HG03064 (cell line): ENCODE data around the gene KRT86.

Experiments used
- ATAC-seq: cut with Tn5 transposase; IDR thresholded peaks from one replicate; pipeline ENCODE4 v1.9.1; 2021; ENCODE audit warnings: low read depth; ENCODE audit not compliant: unreplicated experiment

KRT86 gene

DNA sequence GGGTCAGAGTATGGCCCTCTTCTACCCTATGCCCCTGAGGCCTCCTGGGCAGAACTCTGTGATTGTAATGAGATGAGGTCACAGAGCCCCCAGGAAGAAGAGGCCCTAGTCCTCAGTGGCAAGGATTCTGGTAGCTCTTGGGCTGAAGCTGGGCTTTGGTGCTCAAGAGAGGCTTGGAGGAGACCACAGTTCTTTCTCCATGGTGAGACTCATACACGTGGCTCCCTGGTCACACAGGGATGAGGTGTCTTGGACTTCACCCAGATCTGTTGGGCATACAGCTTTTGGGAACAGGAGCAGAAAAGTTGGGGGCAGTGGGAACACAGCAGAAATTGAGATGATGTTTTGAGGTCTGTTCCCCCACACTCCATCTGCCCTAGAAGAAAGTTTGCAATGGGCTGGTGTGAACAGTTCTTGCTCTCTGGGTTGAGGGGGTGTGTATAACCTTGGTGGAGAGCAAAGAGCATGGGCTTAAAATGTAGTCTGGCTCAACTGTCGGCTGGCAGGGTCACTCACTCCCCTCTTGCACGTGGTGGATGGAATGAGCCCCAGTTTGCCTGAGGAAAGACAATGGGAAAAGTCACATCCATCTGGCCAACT, at the start of gene KRT86:
Gene KRT86 (plus strand): TSS at position 125 of the 600 bp plus-strand sequence. CDS start 27,272 bp downstream, outside the sequence.
- no peak for ATAC-seq

DNA sequence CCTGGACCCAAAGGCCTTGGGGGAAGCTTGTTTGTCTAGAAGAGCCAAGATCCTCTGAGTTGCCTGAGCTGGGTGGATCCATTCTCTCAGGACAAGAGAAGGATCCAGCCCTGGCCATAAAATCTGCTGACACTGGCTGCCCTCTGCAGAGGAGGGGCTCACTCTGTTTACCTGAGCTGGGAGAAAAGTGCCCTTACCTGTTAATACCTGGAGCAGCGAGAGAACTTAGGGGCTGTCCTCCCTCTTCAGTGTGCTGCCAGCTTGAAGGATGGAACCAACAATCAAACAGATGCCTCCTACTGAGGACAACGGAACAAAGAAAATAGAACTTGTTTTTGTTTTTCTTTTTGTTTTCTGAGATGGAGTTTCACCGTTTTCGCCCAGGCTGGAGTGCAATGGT, 48.7 kb upstream of the KRT86 start:
- no peak for ATAC-seq

- ATAC-seq, result no peak
Measured at GRCh38 chr12:52226446-52226845, 48.0 kb upstream of the KRT86 start.

GRCh38 chr12:52227606-52228166, 46.8 kb upstream of the KRT86 start:
- no peak for ATAC-seq

- no peak for ATAC-seq
Measured at GRCh38 chr12:52228366-52228765, 46.1 kb upstream of the KRT86 start.

DNA sequence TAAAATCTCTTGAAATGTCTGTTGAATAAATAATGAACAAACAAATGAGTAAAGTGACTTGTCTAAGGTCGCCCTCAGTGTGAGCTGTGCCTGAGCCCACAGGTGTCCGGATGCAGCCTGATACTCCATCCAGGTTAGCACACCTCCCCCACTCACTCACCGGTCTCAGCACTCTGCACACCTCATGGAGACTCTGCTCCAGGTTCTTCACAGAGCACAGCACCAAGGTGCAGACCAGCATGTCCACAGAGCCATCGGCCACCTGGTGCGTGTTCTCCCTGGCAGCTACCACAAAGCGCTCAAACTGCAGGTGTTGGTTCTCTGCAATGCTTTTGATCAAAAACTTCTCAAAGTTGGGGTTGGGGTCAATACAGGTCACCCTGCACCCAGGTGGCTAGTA, 45.5 kb upstream of the KRT86 start:
- no peak for ATAC-seq

- ATAC-seq, result no peak
Measured at GRCh38 chr12:52229836-52230343, 44.6 kb upstream of the KRT86 start.

- ATAC-seq, result no peak
Measured at GRCh38 chr12:52230364-52231281, 43.8 kb upstream of the KRT86 start.

- ATAC-seq, result no peak
Measured at GRCh38 chr12:52231305-52232202, 42.9 kb upstream of the KRT86 start.

DNA sequence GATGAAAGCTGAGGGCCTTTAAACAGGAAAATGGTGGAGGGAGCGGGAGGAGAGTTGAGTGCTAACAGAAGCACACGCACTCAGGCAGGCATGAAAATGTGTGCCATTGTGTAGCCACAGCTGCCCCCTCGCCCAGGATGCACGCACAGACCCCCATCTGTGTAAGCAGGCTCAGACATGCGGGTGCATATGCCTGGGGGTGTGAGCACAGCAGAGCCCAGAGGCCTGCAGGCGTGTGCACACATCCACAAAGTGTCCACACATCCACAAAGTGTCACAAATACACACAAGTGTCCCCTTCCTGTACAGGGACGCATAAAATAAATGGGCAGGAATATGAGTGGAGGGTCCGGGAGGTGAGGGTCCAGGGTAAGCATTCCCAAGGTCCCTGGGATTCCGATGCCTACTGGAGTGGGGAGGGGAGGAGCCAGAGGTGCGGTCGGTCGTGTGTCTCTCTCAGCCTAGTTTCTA, 42.2 kb upstream of the KRT86 start:
- ATAC-seq, result no peak

- no peak for ATAC-seq
Measured at GRCh38 chr12:52232674-52233461, 41.6 kb upstream of the KRT86 start, which contains the start of gene KRT7. KRT7 (plus strand) TSS chr12:52233243; CDS start chr12:52233297, 54 bp downstream.

GRCh38 chr12:52233462-52234207, 40.8 kb upstream of the KRT86 start:
- no peak for ATAC-seq

DNA sequence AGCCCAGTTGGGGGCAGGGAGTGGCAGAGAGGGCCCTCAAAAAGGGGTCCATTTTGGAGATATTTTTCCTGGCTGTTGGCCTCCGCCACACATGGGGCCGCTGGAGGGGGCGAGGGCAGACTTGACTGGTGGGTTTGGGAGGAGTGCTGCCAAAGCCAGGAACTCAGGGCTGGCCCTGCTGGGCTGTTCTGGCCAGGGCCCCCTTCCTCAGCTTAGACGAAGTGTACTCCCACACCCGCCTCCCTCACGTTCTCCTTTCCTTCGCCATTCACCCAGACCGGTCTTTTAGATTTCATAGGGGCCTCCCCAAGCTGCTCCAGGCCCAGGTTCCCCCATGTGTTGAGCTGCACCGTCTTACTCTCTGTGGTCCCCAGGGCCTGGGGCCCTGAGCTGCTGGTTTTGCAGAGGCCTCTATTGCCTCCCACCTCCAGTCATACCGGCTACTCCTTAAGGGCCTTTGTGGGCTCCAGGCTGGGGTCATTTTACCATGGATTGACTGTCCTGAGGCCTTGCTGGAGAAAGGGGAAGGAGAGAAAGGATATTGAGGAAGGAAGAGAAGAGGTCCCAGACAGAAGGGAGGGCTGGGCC, 40.1 kb upstream of the KRT86 start:
- no peak for ATAC-seq

DNA sequence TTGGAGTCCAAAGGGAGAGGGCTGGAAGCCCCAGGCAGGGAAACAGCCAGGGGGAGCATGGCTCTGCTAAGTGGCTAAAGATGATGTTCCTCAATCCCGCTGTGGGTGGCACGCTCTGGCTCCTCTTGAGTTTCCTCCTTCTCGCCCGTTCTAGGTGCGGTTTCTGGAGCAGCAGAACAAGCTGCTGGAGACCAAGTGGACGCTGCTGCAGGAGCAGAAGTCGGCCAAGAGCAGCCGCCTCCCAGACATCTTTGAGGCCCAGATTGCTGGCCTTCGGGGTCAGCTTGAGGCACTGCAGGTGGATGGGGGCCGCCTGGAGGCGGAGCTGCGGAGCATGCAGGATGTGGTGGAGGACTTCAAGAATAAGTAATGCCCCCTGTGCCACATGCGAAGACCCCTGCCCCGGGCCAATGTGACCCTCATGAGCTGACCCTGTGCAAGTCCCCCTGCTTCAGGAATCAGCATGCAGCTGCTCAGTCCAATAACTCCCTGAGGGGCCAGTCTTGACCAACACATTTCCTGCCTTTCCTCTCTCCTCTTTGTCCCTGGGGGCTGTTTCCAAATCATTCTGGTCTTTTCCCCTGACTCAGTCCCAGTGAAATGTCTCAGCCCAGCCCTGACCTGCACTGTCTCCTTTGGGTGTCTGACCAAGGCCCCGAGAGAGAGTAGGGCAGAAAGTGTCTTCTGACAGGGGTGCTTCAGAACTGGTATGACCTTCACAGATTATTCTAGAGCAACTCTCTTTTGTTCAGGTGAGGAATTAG, 39.3 kb upstream of the KRT86 start:
- ATAC-seq, result no peak

GRCh38 chr12:52235822-52236361, 38.6 kb upstream of the KRT86 start:
- no peak for ATAC-seq

- ATAC-seq, result no peak
Measured at GRCh38 chr12:52236386-52237050, 37.9 kb upstream of the KRT86 start.
